ENCODE results near the gene TSPEAR.
"Not testable (repeated sequence)": the region's sequence is repeated elsewhere in the genome, so short reads cannot be mapped to it uniquely, and the experiment has no call there.

Gene TSPEAR

GRCh38 chr21:44485254-44485793 lies 226.0 kb downstream of the TSPEAR start:
- Histone ChIP-seq H3K9me3 (ENCODE audit: control insufficient read depth in 1 of 2, low read length in 2 of 2) (no peaks in the 10 kb centered on the region), H3K9ac (ENCODE audit: low read depth in 1 of 2, low read length in 2 of 2) (no peak overlapping the region), H3K36me3 (ENCODE audit: control insufficient read depth in 1 of 2, insufficient read depth in 2 of 2, low read length in 2 of 2) (no peaks in the 10 kb centered on the region), H3K27me3 (ENCODE audit: control insufficient read depth in 1 of 2, insufficient read depth in 2 of 2, low read length in 2 of 2) (peaks cover 2 to 7% of the 10 kb centered on the region in 2 donors), H3K4me1 (ENCODE audit: control insufficient read depth in 1 of 2, insufficient read depth in 2 of 2, low read length in 2 of 2) (peaks cover 0 to 4% of the 10 kb centered on the region in 2 donors), H3K27ac (ENCODE audit: low read depth, low read length) (no peak overlapping the region), H3K4me3 (ENCODE audit: low read depth in 1 of 2, low read length in 2 of 2) (no peak overlapping the region)

DNA sequence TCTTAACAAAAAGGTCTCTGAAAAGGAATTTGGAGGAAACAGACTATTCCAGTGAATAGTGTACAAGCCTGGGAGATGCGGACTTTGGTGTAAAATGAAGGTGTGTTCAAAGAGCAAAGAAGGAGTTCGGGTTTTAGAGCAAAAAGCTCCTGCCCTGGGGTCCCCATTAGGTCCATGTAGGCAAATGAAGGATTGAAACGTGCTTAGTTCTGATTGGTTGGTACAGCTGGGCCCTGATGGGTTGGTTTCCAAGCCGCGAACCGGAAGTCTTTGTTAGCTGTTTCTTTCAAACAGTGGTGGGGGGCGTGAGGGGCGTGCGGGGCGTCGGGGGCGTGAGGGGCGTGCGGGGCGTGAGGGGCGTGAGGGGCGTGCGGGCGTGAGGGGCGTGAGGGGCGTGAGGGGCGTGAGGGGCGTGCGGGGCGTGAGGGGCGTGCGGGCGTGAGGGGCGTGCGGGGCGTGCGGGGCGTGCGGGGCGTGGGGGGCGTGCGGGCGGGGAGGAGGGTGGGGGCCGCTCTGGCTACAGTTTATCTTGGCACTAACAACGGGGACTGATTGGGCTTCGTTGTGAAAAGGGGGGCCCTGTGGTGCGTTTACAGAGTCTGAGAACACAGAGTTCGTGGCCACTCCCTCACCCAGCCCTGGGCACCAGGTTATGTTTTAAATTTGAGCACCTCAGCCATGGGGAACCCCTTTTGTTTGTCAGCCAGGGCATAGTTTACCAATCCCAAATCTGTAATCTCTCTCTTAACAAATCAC lies 226.7 kb downstream of the TSPEAR start:
- Histone ChIP-seq H3K4me1 (ENCODE audit: control insufficient read depth in 1 of 2, insufficient read depth in 2 of 2, low read length in 2 of 2) (peaks cover 0 to 4% of the 10 kb centered on the region in 2 donors), H3K9me3 (ENCODE audit: control insufficient read depth in 1 of 2, low read length in 2 of 2) (no peaks in the 10 kb centered on the region), H3K27me3 (ENCODE audit: control insufficient read depth in 1 of 2, insufficient read depth in 2 of 2, low read length in 2 of 2) (peaks cover 2 to 7% of the 10 kb centered on the region in 2 donors), H3K36me3 (ENCODE audit: control insufficient read depth in 1 of 2, insufficient read depth in 2 of 2, low read length in 2 of 2) (no peaks in the 10 kb centered on the region), H3K9ac (ENCODE audit: low read depth in 1 of 2, low read length in 2 of 2) (no peak overlapping the region), H3K27ac (ENCODE audit: low read depth, low read length) (no peak overlapping the region), H3K4me3 (ENCODE audit: low read depth in 1 of 2, low read length in 2 of 2) (no peak overlapping the region)

- Histone ChIP-seq H3K9ac (ENCODE audit: low read depth in 1 of 2, low read length in 2 of 2) (no peak overlapping the region), H3K4me1 (ENCODE audit: control insufficient read depth in 1 of 2, insufficient read depth in 2 of 2, low read length in 2 of 2) (peaks cover under 1 to 5% of the 10 kb centered on the region in 2 donors), H3K4me3 (ENCODE audit: low read depth in 1 of 2, low read length in 2 of 2) (no peak overlapping the region), H3K27ac (ENCODE audit: low read depth, low read length) (no peak overlapping the region), H3K36me3 (ENCODE audit: control insufficient read depth in 1 of 2, insufficient read depth in 2 of 2, low read length in 2 of 2) (no peaks in the 10 kb centered on the region), H3K27me3 (ENCODE audit: control insufficient read depth in 1 of 2, insufficient read depth in 2 of 2, low read length in 2 of 2) (peaks cover 2 to 7% of the 10 kb centered on the region in 2 donors), H3K9me3 (ENCODE audit: control insufficient read depth in 1 of 2, low read length in 2 of 2) (no peaks in the 10 kb centered on the region)
Measured at GRCh38 chr21:44483288-44484237, 227.8 kb downstream of the TSPEAR start.

DNA sequence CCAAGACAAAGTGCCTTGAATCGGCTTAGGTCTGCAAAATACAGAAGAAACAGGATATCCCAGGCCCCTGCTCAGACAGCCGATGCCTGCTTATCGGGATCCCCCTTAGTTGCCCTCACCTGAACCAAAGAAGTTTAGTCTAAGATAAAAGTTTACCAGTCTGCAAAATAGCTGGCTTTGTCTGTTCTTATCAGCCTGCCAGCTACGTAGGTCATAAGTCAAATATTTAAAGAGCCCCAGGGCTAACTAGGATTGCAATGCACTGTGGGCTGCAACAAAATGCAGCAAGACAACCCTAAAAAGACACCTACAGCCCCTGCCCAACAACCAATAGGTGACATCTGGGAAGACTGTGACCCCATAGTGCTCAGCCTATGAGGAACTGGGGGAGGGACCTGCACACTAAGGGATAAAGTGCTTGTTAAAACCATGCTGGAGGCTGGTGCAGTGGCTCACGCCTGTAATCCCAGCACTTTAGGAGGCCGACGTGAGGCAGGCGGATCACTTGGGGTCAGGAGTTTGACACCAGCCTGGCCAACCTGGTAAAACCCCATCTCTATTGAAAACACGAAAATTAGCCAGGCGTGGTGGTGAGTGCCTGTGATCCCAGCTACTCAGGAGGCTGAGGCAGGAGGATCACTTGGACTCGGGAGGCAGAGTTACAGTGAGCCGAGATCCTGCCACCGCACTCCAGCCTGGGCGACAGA lies 228.6 kb downstream of the TSPEAR start:
- Histone ChIP-seq H3K9ac (ENCODE audit: low read depth in 1 of 2, low read length in 2 of 2) (no peak overlapping the region), H3K36me3 (ENCODE audit: control insufficient read depth in 1 of 2, insufficient read depth in 2 of 2, low read length in 2 of 2) (no peaks in the 10 kb centered on the region), H3K4me1 (ENCODE audit: control insufficient read depth in 1 of 2, insufficient read depth in 2 of 2, low read length in 2 of 2) (peaks cover 5 to 13% of the 10 kb centered on the region in 2 donors), H3K9me3 (ENCODE audit: control insufficient read depth in 1 of 2, low read length in 2 of 2) (no peaks in the 10 kb centered on the region), H3K27ac (ENCODE audit: low read depth, low read length) (no peak overlapping the region), H3K27me3 (ENCODE audit: control insufficient read depth in 1 of 2, insufficient read depth in 2 of 2, low read length in 2 of 2) (peaks cover 2 to 7% of the 10 kb centered on the region in 2 donors), H3K4me3 (ENCODE audit: low read depth in 1 of 2, low read length in 2 of 2) (no peak overlapping the region)

DNA sequence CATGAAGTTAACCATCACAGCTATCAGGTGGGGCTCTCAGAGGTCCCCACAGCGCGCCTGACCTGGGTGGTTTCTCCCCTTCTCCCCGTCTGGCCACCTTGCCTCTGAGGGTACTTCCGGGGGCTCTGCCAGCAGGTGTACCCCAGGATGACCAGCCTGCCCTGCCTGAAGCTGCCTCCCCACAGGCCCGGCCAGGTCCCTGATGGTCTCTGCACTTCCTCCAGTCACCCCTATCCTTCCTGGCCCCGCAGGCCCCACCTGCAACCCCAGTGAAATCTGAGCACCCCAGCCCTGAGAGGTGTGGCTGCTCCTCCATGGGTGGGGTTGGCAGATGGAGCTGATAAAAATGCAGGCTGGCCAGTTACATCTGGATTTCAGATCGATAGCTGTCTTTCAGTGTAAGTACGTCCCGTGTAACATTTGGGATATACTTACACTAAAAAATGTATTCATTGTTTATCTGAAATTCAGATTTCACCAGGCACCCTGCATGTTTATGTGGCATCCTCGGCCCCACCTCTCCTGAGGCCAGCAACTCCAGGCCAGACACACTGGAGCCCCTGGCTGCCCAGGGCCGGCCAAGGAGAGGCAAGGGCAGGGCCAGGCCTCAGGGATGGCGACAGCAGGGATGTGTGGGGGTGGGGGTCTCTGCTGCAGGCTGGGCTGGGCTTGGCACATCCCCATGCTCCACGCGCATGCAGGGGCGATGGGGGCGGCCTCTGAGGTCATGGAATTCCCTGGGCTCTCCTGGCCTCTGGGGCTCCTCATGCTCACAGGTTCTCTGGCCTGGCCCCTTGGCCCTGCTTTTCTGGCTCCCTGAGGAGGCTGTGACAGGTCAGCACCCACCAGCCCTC lies 230.9 kb downstream of the TSPEAR start:
- Histone ChIP-seq H3K27me3 (ENCODE audit: control insufficient read depth in 1 of 2, insufficient read depth in 2 of 2, low read length in 2 of 2) (peaks cover 2 to 7% of the 10 kb centered on the region in 2 donors), H3K9ac (ENCODE audit: low read depth in 1 of 2, low read length in 2 of 2) (no peak overlapping the region), H3K9me3 (ENCODE audit: control insufficient read depth in 1 of 2, low read length in 2 of 2) (no peaks in the 10 kb centered on the region), H3K4me3 (ENCODE audit: low read depth in 1 of 2, low read length in 2 of 2) (no peak overlapping the region), H3K27ac (ENCODE audit: low read depth, low read length) (no peak overlapping the region), H3K4me1 (ENCODE audit: control insufficient read depth in 1 of 2, insufficient read depth in 2 of 2, low read length in 2 of 2) (peaks cover 5 to 16% of the 10 kb centered on the region in 2 donors), H3K36me3 (ENCODE audit: control insufficient read depth in 1 of 2, insufficient read depth in 2 of 2, low read length in 2 of 2) (no peaks in the 10 kb centered on the region)

DNA sequence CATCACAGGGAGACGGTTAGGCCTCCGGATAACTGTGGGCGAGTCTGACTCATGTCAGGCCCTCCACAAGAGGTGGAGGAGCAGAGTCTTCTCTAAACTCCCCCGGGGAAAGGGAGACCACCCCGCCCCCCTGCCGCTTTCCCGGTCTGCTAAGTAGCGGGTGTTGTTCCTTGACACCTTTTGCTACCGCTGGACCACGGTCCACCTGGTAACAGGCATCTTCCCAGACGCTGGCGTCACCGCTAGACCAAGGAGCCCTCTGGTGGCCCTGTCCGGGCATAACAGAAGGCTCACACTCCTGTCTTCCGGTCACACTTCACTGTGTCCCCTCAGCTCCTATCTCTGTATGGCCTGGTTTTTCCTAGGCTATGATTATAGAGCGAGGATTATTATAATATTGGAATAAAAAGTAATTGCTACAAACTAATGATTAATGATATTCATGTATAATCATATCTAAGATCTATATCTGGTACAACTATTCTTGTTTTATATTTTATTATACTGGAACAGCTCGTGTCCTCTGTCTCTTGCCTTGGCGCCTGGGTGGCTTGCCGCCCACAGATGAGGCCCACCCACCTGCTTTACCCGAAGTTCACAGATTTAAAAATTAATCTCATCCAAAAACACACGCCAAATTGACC lies 231.7 kb downstream of the TSPEAR start:
- not testable (repeated sequence) for H3K9ac ChIP-seq (ENCODE audit: low read depth in 1 of 2, low read length in 2 of 2); H3K36me3 ChIP-seq (ENCODE audit: control insufficient read depth in 1 of 2, insufficient read depth in 2 of 2, low read length in 2 of 2); H3K4me3 ChIP-seq (ENCODE audit: low read depth in 1 of 2, low read length in 2 of 2); H3K9me3 ChIP-seq (ENCODE audit: control insufficient read depth in 1 of 2, low read length in 2 of 2); H3K27ac ChIP-seq (ENCODE audit: low read depth, low read length); H3K27me3 ChIP-seq (ENCODE audit: control insufficient read depth in 1 of 2, insufficient read depth in 2 of 2, low read length in 2 of 2)
- peaks cover 5 to 16% of the 10 kb centered on the region in 2 donors for H3K4me1 ChIP-seq (ENCODE audit: control insufficient read depth in 1 of 2, insufficient read depth in 2 of 2, low read length in 2 of 2)

DNA sequence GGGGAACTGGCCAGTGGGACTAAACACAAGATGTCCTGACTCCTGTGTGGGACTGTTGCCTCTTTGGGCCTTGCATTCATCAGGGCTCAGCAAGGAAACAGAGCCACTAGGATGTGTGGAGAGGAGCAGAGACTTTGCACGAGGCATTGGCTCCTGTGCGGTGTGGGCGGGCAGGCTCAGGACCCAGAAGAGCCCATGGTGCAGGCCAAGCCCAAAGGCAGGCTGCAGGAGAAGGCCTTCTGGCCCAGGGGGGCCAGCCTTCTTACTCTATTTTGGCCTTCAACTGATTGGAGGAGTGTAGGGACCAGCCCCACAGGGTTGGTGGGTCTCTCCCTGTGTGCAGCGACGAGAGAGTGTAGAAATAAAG lies 232.6 kb downstream of the TSPEAR start:
- Histone ChIP-seq H3K27me3 (ENCODE audit: control insufficient read depth in 1 of 2, insufficient read depth in 2 of 2, low read length in 2 of 2) (peaks cover under 1 to 10% of the 10 kb centered on the region in 2 donors), H3K36me3 (ENCODE audit: control insufficient read depth in 1 of 2, insufficient read depth in 2 of 2, low read length in 2 of 2) (no peaks in the 10 kb centered on the region), H3K4me1 (ENCODE audit: control insufficient read depth in 1 of 2, insufficient read depth in 2 of 2, low read length in 2 of 2) (peaks cover 5 to 16% of the 10 kb centered on the region in 2 donors), H3K27ac (ENCODE audit: low read depth, low read length) (no peak overlapping the region), H3K4me3 (ENCODE audit: low read depth in 1 of 2, low read length in 2 of 2) (no peak overlapping the region), H3K9me3 (ENCODE audit: control insufficient read depth in 1 of 2, low read length in 2 of 2) (no peaks in the 10 kb centered on the region), H3K9ac (ENCODE audit: low read depth in 1 of 2, low read length in 2 of 2) (no peak overlapping the region)

DNA sequence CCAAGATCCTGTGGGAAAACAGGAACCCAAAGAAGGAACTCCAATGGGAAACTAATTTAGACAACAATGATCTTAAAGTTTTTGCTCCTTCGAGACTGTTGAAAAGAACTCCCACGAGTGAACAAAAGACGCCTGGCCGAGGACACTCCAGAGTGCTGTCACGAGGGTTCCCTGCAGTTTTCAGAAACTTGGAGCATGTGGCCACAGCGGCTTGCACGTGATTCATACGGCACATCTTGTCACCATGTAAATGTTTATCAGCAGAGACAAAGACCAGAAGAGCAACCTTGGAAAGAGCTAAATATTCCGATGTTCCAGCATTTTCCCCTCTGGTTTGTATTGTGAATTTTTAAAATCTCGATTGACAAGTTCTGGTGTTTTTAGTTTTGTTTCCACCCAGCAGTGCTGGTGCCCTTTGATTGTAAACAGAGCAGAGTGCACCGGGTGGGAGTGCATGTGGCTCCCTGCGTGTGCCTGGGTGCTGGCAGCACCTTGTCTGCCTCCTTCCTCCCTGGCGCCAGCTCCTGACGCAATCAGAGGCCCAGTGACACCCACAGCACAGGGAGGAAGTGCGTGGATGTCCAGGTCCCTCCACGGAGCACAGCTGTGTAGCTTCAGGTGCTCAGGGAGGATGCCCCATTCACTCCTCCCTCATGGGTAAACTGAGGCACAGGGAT lies 233.1 kb downstream of the TSPEAR start:
- H3K9me3 ChIP-seq (ENCODE audit: control insufficient read depth in 1 of 2, low read length in 2 of 2): no peaks in the 10 kb centered on the region
- no peak overlapping the region for H3K4me3 ChIP-seq (ENCODE audit: low read depth in 1 of 2, low read length in 2 of 2)
- peaks cover 5 to 16% of the 10 kb centered on the region in 2 donors for H3K4me1 ChIP-seq (ENCODE audit: control insufficient read depth in 1 of 2, insufficient read depth in 2 of 2, low read length in 2 of 2)

More for the DNA sequence above, 233.1 kb downstream of the TSPEAR start:
- Histone ChIP-seq H3K36me3 (ENCODE audit: control insufficient read depth in 1 of 2, insufficient read depth in 2 of 2, low read length in 2 of 2) (no peaks in the 10 kb centered on the region), H3K27ac (ENCODE audit: low read depth, low read length) (no peak overlapping the region), H3K9ac (ENCODE audit: low read depth in 1 of 2, low read length in 2 of 2) (no peak overlapping the region), H3K27me3 (ENCODE audit: control insufficient read depth in 1 of 2, insufficient read depth in 2 of 2, low read length in 2 of 2) (peaks cover 0 to 8% of the 10 kb centered on the region in 2 donors)
